AG04450 (cell line): ENCODE measurements around the gene ANGPTL4. TPM values are rescaled to one million over a fixed set of nuclear protein-coding genes. Genes with fewer than 3 reads are reported as not detected.
"Not testable (repeated sequence)": the region's sequence is repeated elsewhere in the genome, so short reads cannot be mapped to it uniquely, and the experiment has no call there.

Experiments used
- CTCF ChIA-PET: fragments of 300-600, 350-600 bp; formaldehyde crosslinking; extraction: SDS; loops from one replicate; lab custom pipeline; 2022; ENCODE audit warnings: antibody characterized with exemption, inconsistent platforms; lab: Charles Lee
- POLR2A ChIA-PET: fragments of 350-600 bp; formaldehyde crosslinking; extraction: SDS; loops from one replicate; lab custom pipeline; 2021; ENCODE audit warnings: antibody characterized with exemption, inconsistent platforms; lab: Yijun Ruan, JAX
- DNase-seq: peaks from one replicate; pipeline ENCODE4 v3.0.0-alpha.2; 2011; ENCODE audit warnings: low read depth, low spot score
- H3K27ac ChIP-seq: one replicate; pipeline ENCODE4 v1.5.1; 2012; ENCODE audit warnings: low read depth, low read length, control low read depth
- H3K27me3 ChIP-seq: one replicate; pipeline ENCODE4 v1.6.0; 2012; ENCODE audit warnings: low read length; ENCODE audit not compliant: control insufficient read depth, insufficient read depth
- H3K4me3 ChIP-seq: 2 replicates; pipeline ENCODE4 v1.5.1; 2011; ENCODE audit warnings: mild to moderate bottlenecking, low read depth, low read length, control low read depth
- H3K9me3 ChIP-seq: 2 replicates; pipeline ENCODE4 v1.5.1; 2012; ENCODE audit warnings: low read length; ENCODE audit not compliant: control insufficient read depth, insufficient read depth
- polyA plus RNA-seq: library from polyadenylated mRNA; depleted of rRNA; stranded (reverse); fragments of >200 nt; gene quantifications from 2 replicates; pipeline ENCODE4 v1.2.3, GENCODE V29; 2011
- TF ChIP-seq, protein P1 (sequence below): IDR thresholded peaks from 2 replicates; pipeline ENCODE4 v1.5.1; 2011; ENCODE audit warnings: low read depth, low read length, control low read depth, inconsistent platforms

The ANGPTL4 gene
- polyA plus RNA-seq, 1 experiment = 1.3 TPM

DNA sequence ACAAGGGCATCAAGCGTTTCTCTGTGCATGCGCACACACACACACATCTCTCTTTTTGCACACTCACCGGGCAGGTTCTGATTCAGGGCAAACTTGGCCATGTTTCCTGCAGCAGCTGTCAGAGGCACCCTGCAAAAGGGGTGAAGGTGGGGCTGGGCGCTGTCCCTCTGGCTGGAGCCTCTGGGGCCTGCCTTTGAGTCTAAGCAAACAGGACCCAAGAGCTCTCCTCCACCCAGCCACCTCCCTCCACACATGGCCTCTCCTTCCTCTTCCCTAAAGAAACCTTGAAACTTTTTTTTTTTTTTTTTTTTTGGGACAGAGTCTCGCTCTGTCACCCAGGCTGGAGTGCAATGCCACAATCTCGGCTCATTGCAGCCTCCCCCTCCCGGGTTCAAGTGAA, 26.2 kb upstream of the ANGPTL4 start:
- TF ChIP-seq, protein P1, sequence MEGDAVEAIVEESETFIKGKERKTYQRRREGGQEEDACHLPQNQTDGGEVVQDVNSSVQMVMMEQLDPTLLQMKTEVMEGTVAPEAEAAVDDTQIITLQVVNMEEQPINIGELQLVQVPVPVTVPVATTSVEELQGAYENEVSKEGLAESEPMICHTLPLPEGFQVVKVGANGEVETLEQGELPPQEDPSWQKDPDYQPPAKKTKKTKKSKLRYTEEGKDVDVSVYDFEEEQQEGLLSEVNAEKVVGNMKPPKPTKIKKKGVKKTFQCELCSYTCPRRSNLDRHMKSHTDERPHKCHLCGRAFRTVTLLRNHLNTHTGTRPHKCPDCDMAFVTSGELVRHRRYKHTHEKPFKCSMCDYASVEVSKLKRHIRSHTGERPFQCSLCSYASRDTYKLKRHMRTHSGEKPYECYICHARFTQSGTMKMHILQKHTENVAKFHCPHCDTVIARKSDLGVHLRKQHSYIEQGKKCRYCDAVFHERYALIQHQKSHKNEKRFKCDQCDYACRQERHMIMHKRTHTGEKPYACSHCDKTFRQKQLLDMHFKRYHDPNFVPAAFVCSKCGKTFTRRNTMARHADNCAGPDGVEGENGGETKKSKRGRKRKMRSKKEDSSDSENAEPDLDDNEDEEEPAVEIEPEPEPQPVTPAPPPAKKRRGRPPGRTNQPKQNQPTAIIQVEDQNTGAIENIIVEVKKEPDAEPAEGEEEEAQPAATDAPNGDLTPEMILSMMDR = no peak
- Histone ChIP-seq H3K4me3 (no peak overlapping the region), H3K27me3 (peaks cover 39% of the 10 kb centered on the region), H3K9me3 (no peaks in the 10 kb centered on the region; the same call in 1 of the 2 replicates), H3K27ac (no peak overlapping the region)
- POLR2A ChIA-PET = no interaction called here
- CTCF ChIA-PET = interaction anchor here (0.6 kb wide), 1 partner anchor 267 kb away, joined by 3 read pairs; no protein-coding TSS in a partner anchor
- DNase-seq = no peak

DNA sequence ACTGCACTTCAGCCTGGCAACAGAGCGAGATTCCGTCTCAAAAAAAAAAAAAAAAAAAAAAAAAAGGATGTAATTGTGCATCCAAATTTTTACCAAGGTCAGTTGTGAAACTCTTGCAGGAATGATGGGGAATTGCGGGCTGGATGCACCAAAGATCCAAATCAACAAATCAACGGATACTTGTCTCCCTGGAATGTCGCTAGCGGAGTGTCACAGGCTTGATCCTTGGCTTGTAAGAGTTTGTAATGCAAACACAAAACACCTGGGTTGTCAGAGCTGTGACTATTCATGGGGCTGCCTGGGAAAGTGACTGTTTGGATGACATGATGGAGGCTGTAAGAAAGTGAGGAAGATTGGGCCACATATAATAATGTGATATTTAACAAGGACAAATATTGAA, 25.1 kb upstream of the ANGPTL4 start:
- TF ChIP-seq, protein P1 = no peak
- POLR2A ChIA-PET = no interaction called here
- CTCF ChIA-PET = interaction anchor here (1.5 kb wide), 1 partner anchor 239 kb away, joined by 4 read pairs; the partner anchor contains the start of gene MYO1F
- H3K27me3 ChIP-seq = peaks cover 34% of the 10 kb centered on the region
- no peak overlapping the region for H3K27ac ChIP-seq
- no peak for DNase-seq
- no peaks in the 10 kb centered on the region; the same call in 1 of the 2 replicates for H3K9me3 ChIP-seq
- no peak overlapping the region for H3K4me3 ChIP-seq

DNA sequence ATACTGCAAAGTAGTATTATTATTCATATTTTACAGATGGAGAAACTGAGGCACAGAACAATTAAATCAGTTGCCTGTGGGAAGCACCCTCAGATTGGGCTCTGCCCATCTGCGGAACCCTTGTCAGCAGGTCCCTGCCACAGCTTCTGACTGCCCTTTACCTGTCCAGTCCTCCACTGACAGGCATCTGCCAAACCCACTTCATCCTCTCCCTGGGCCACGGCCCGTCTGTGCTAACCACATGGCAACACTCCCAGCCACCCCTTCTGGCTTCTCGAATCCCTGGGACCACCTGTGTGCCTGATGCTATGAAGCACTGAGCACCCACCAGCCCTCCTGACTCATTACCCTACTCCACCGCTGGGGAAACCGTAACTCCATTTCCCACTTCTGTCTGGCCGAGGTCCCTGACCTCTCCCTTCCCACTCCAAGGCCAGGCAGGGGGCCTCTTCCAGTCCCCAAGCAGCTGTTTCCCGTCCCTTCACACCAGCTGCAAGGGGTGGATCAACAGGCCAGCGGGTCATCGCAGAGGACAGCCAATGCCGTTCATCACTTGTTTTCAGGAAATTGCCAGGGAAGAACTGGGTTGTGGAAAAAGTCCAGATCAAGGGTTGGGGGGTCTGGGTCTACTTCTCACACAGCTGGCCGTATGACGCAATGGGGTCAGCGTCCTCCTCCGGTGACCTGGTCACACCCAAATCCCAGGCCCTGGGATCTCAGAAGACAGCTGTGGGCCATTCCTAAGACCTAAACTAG, 23.4 kb upstream of the ANGPTL4 start:
- ChIA-PET POLR2A (interaction anchor here (0.6 to 1.7 kb wide), 7 partner anchors 13 to 229 kb away, joined by 4 to 8 read pairs (median 5); partner anchors contain the start of gene RPS28), CTCF (interaction anchor here (1.2 to 3.1 kb wide), 3 partner anchors 13 to 240 kb away, joined by 3 to 25 read pairs (median 4); partner anchors contain the start of gene MYO1F)
- TF ChIP-seq, protein P1 = peak; percentile 35; the same call in 1 of the 2 replicates
- Histone ChIP-seq H3K9me3 (no peaks in the 10 kb centered on the region; the same call in 1 of the 2 replicates), H3K4me3 (no peak overlapping the region), H3K27me3 (peaks cover 29% of the 10 kb centered on the region), H3K27ac (peak overlapping the region; percentile 31)
- DNase-seq = no peak

DNA sequence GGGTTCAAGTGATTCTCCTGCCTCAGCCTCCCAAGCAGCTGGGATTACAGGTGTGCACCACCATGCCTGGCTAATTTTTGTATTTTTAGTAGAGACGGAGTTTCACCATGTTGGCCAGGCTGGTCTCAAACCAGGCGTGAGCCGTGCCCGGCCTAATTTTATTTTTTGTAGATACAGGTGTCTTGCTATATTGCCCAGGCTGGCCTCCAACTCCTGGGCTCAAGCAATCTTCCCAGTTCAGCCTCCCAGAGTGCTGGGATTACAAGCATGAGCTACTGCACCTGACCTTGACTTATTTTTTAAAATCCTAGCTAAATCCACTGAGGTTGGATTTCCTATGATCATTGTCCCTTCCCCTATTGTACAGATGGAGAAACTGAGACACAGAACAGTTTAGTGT, 22.5 kb upstream of the ANGPTL4 start:
- POLR2A ChIA-PET = interaction anchor here (0.7 to 0.8 kb wide), 3 partner anchors 20 to 183 kb away, joined by 5 to 6 read pairs (median 6); partner anchors contain the start of gene RPS28
- H3K4me3 ChIP-seq, H3K9me3 ChIP-seq, DNase-seq, H3K27ac ChIP-seq: not testable (repeated sequence)
- CTCF ChIA-PET = interaction anchor here (0.6 to 3.1 kb wide), 4 partner anchors 12 to 543 kb away, joined by 3 to 25 read pairs (median 4); no protein-coding TSS in a partner anchor
- peaks cover 25% of the 10 kb centered on the region for H3K27me3 ChIP-seq

DNA sequence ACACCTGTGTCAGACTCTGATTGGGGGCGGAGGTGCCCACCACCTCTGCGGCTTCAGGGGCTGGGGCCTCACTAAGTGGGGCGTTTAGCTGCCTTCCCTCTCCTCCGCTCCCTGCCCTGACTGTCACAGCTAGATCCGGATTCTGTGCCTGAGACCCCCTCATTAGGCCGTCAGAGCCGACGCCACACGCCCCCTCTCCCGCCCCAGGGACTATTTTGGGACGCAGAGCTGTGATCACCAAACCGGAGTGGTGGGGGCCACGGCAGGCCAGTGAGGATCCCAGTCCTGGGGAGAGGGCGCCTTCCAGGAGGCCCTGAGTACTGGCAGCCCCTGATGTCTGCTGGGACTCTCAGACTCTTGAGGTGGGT, 21.7 kb upstream of the ANGPTL4 start:
- H3K4me3 ChIP-seq = no peak overlapping the region
- TF ChIP-seq, protein P1 = no peak
- CTCF ChIA-PET = interaction anchor here (3.1 kb wide), 2 partner anchors 12 kb away, joined by 19 to 25 read pairs; no protein-coding TSS in a partner anchor

More for the DNA sequence above, 21.7 kb upstream of the ANGPTL4 start:
- no peak overlapping the region for H3K27ac ChIP-seq
- no peak for DNase-seq
- POLR2A ChIA-PET = interaction anchor here (0.6 kb wide), 1 partner anchor 17 kb away, joined by 8 read pairs; no protein-coding TSS in a partner anchor
- H3K27me3 ChIP-seq = peaks cover 25% of the 10 kb centered on the region
- no peaks in the 10 kb centered on the region; the same call in 1 of the 2 replicates for H3K9me3 ChIP-seq
